ENCODE measurements around the gene PPFIA4. TPM values are rescaled to one million over a fixed set of nuclear protein-coding genes. Genes with fewer than 3 reads are reported as not detected.
"Not testable (repeated sequence)": the region's sequence is repeated elsewhere in the genome, so short reads cannot be mapped to it uniquely, and the experiment has no call there.

PPFIA4 gene
- total RNA-seq, 1 donor from 2014 or later = 2.6 TPM

DNA sequence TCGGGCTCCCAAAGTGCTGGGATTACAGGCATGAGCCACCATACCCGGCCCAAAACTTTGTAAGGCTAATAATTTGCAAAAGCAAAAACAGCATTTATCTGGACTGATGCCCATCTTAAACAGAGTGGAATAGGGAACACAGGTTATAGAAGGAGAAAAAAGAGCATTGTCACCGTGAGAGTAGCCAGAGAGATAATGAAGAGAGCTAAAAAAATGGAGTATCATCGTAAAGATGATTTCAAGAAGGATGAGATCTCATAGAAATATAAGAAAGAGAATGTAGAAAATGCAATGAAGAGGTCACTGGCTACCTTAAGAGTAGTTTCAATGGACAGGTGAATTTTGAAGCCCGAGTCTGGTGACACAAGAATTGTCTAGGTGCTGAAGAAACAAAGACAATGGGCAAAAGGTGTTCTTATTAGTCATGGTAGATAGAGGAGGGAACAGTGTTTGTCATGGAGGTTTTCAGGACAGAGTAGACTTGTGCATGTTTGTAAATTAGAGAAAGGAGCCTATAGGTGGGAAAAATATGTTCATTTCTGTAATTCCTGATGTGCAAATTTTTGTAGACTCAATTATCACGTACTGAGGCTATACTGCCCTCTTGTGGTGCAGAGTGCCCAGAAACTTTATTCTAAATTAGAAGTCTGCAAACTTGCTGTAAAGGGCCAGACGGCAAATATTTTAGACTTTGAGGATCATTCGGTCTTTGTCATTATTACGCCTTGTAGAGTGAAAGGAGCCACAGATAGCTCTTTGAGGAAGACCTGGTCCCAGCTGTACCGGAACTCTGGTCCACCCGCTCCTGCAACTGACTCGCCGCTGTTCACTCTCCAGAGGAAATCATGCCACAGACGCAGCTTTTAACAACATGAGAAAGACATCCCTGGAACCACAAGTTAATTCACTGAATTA lies 27.2 kb upstream of the PPFIA4 start:
- H3K4me1 Mint-ChIP-seq = no peaks in the 10 kb centered on the region
- TF ChIP-seq CTCF (conservative IDR thresholded peaks at IDR 0.05) = peak; percentile 93
- no peaks in the 10 kb centered on the region for H3K36me3 Mint-ChIP-seq (ENCODE audit: low read depth)
- no peak overlapping the region for H3K27ac Mint-ChIP-seq (ENCODE audit: unreplicated experiment)
- H3K9me3 Mint-ChIP-seq = no peaks in the 10 kb centered on the region
- H3K27me3 Mint-ChIP-seq (ENCODE audit: low read depth) = peaks cover 63% of the 10 kb centered on the region
- peak; percentile 68 for DNase-seq (ENCODE audit: low read depth, low spot score)
- peak overlapping the region; percentile 26 for H3K4me3 Mint-ChIP-seq

DNA sequence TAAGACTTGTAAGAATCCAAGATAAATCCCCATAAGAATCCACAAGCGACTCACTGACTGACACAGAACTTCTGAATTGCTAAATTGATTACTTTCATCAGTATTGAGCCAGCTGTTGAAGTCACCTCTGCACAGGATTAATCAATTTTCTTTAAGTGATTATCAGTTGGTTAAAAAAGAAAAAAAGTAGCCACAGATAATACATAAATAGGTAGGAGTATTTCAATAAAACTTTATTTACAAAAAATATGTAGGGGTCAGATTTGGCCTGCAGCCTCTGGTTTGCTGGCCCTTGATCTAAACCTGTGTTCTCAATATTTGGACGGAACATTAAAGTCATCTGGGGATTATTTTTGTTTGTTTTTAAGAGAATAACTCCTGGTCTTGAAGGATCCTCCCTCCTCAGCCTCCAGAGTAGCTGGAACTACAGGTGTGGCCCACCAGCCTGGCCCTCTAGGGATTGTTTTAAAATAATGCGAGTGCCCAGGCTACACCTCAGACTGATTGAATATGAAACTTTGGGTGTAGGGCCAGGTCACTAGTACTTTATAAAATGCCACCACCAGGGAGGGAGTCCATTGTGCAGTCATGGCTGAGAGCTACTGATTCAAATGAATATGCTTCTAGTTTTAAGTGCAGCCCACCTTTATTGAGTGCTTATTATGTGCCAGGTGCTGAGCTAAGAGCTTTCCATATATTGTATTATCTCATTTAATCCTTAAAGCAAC lies 25.9 kb upstream of the PPFIA4 start:
- Mint-ChIP-seq H3K4me3 (no peak overlapping the region), H3K27me3 (ENCODE audit: low read depth) (peaks cover 51% of the 10 kb centered on the region), H3K36me3 (ENCODE audit: low read depth) (no peaks in the 10 kb centered on the region), H3K27ac (ENCODE audit: unreplicated experiment) (no peak overlapping the region), H3K9me3 (no peaks in the 10 kb centered on the region), H3K4me1 (no peaks in the 10 kb centered on the region)
- no peak for DNase-seq (ENCODE audit: low read depth, low spot score)
- no peak for TF ChIP-seq CTCF (conservative IDR thresholded peaks at IDR 0.05)

GRCh38 chr1:203001986-203002385 lies 24.3 kb upstream of the PPFIA4 start:
- no peak overlapping the region for H3K27ac Mint-ChIP-seq (ENCODE audit: unreplicated experiment)
- H3K4me3 Mint-ChIP-seq = no peak overlapping the region
- H3K36me3 Mint-ChIP-seq (ENCODE audit: low read depth) = no peaks in the 10 kb centered on the region
- H3K4me1 Mint-ChIP-seq = peaks cover 9% of the 10 kb centered on the region
- no peak for TF ChIP-seq CTCF (conservative IDR thresholded peaks at IDR 0.05)
- no peaks in the 10 kb centered on the region for H3K9me3 Mint-ChIP-seq
- peaks cover 37% of the 10 kb centered on the region for H3K27me3 Mint-ChIP-seq (ENCODE audit: low read depth)
- no peak for DNase-seq (ENCODE audit: low read depth, low spot score)

DNA sequence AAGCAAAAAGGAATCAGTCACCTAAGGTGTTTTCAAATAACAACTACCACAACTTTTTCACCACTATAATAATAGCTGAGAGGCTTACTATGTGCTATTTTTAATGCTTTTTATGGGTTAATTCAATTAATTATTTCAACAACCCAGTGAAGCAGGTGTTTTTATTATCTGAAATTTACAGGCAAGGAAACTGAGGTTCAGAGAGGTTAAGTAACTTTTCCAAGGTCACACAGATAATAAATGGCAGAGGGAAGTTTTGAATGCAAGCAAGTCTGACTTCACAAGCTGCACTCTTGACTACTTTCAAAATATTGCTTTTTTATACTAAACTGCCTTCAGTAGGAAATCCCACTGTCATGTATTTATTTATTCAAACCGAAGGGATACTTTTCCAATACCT lies 23.3 kb upstream of the PPFIA4 start:
- Mint-ChIP-seq H3K4me1 (peaks cover 15% of the 10 kb centered on the region), H3K36me3 (ENCODE audit: low read depth) (no peaks in the 10 kb centered on the region), H3K27ac (ENCODE audit: unreplicated experiment) (no peak overlapping the region), H3K27me3 (ENCODE audit: low read depth) (peaks cover 27% of the 10 kb centered on the region), H3K4me3 (no peak overlapping the region), H3K9me3 (no peaks in the 10 kb centered on the region)
- DNase-seq (ENCODE audit: low read depth, low spot score) = no peak
- no peak for TF ChIP-seq CTCF (conservative IDR thresholded peaks at IDR 0.05)

- H3K4me1 Mint-ChIP-seq = peaks cover 25% of the 10 kb centered on the region
- H3K36me3 Mint-ChIP-seq (ENCODE audit: low read depth); H3K27me3 Mint-ChIP-seq (ENCODE audit: low read depth); H3K27ac Mint-ChIP-seq (ENCODE audit: unreplicated experiment); H3K9me3 Mint-ChIP-seq; DNase-seq (ENCODE audit: low read depth, low spot score): not testable (repeated sequence)
- H3K4me3 Mint-ChIP-seq = peak overlapping the region; percentile 97
Observed at GRCh38 chr1:203005395-203006142, 20.7 kb upstream of the PPFIA4 start.

All from neural crest cell (in vitro differentiated cells).